COLO668 (cell line): ENCODE measurements around the gene CPD.
"Not testable (repeated sequence)": the region's sequence is repeated elsewhere in the genome, so short reads cannot be mapped to it uniquely, and the experiment has no call there.

Source experiments
- DNase-seq: peaks from one replicate; lab custom pipeline; 2025; ENCODE audit not compliant: unreplicated experiment; lab: John Stamatoyannopoulos, UW

The CPD gene

GRCh38 chr17:30378825-30379302 is at the start of gene CPD:
Gene CPD, plus strand, starts transcription at chr17:30378927. Its CDS starts 54 bp downstream, at chr17:30378981.
- peak; percentile 94 for DNase-seq

- no peak for DNase-seq
Measured at GRCh38 chr17:30332057-30332542, 46.6 kb upstream of the CPD start.

- DNase-seq = no peak
Measured at GRCh38 chr17:30333503-30334360, 45.0 kb upstream of the CPD start, which contains the start of gene TMIGD1. Gene TMIGD1, minus strand, starts transcription at chr17:30334057. Its CDS starts 1,924 bp downstream, at chr17:30332133.

- DNase-seq = no peak
Measured at GRCh38 chr17:30334421-30334820, 44.3 kb upstream of the CPD start.

- DNase-seq = peak; percentile 37
Measured at GRCh38 chr17:30336369-30337171, 42.2 kb upstream of the CPD start.

- DNase-seq = no peak
Measured at GRCh38 chr17:30337393-30337999, 41.2 kb upstream of the CPD start.

GRCh38 chr17:30339086-30339485 is 39.6 kb upstream of the CPD start:
- no peak for DNase-seq

GRCh38 chr17:30340801-30341356 is 37.8 kb upstream of the CPD start:
- DNase-seq = no peak

GRCh38 chr17:30341703-30342249 is 37.0 kb upstream of the CPD start:
- DNase-seq = no peak

- not testable (repeated sequence) for DNase-seq
Measured at GRCh38 chr17:30343244-30343643, 35.5 kb upstream of the CPD start.

- DNase-seq = no peak
Measured at GRCh38 chr17:30343796-30344195, 34.9 kb upstream of the CPD start.

GRCh38 chr17:30344283-30345088 is 34.2 kb upstream of the CPD start:
- peak; percentile 73 for DNase-seq

- no peak for DNase-seq
Measured at GRCh38 chr17:30345089-30345433, 33.7 kb upstream of the CPD start.

- no peak for DNase-seq
Measured at GRCh38 chr17:30345527-30346075, 33.1 kb upstream of the CPD start.

- DNase-seq = no peak
Measured at GRCh38 chr17:30346221-30346795, 32.4 kb upstream of the CPD start.

GRCh38 chr17:30347488-30347887 is 31.2 kb upstream of the CPD start:
- DNase-seq = no peak

- DNase-seq = no peak
Measured at GRCh38 chr17:30349252-30349651, 29.5 kb upstream of the CPD start.

- DNase-seq = not testable (repeated sequence)
Measured at GRCh38 chr17:30351263-30351662, 27.5 kb upstream of the CPD start.

GRCh38 chr17:30351735-30352134 is 27.0 kb upstream of the CPD start:
- DNase-seq = no peak
